ENCODE results near the gene KIAA0825. TPM values are rescaled to one million over a fixed set of nuclear protein-coding genes. Genes with fewer than 3 reads are reported as not detected.
"Not testable (repeated sequence)": the region's sequence is repeated elsewhere in the genome, so short reads cannot be mapped to it uniquely, and the experiment has no call there.

The KIAA0825 gene
- total RNA-seq, 1 donor from 2014 or later = 0.28 TPM

DNA sequence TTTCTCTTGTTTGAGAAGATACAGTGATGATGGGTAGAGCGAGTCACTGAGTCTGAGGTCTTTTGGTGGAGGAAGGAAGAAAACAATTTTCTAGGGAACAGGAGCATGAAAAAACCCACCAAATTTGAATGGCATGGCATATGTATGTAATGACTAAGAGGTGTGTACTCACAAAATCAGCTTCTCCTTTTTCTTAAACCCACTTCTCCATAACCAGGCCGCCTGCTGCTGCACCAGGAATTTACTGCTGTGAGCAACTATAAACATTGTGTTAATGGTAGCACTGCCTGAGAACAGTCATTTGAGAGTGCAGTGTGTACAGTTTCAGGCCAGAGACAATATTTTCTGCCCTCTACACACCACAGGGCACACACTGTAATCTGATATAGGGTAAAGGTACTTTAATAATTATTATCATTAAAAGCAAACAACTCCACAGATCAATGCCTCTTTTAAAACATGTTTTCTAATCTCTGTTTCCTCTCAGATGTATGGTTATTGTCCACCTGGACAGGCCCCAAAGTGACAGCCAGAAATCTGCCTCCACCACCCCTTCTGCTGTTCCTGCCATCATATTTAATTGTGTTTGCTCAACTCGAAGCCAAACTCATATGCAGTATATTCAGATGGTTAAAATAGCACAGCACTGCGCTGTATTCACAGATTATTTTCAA lies 241.6 kb downstream of the KIAA0825 start:
- Mint-ChIP-seq H3K27ac (no peak overlapping the region), H3K9me3 (peaks cover 6% of the 10 kb centered on the region), H3K36me3 (ENCODE audit: low read depth) (no peaks in the 10 kb centered on the region), H3K27me3 (no peaks in the 10 kb centered on the region), H3K4me1 (no peaks in the 10 kb centered on the region), H3K4me3 (no peak overlapping the region)
- no peak for DNase-seq
- intact Hi-C loops (cut with micrococcal nuclease) = no loop called here

- no peak overlapping the region for H3K27ac Mint-ChIP-seq
- H3K4me3 Mint-ChIP-seq = no peak overlapping the region
- no peaks in the 10 kb centered on the region for H3K27me3 Mint-ChIP-seq
Measured at GRCh38 chr5:94375801-94376200, 242.6 kb downstream of the KIAA0825 start.

GRCh38 chr5:94374336-94374735 lies 244.1 kb downstream of the KIAA0825 start:
- H3K4me1 Mint-ChIP-seq = no peaks in the 10 kb centered on the region
- H3K27ac Mint-ChIP-seq = no peak overlapping the region

More at GRCh38 chr5:94375801-94376200, 242.6 kb downstream of the KIAA0825 start:
- Mint-ChIP-seq H3K4me1 (no peaks in the 10 kb centered on the region), H3K9me3 (peaks cover 4% of the 10 kb centered on the region), H3K36me3 (ENCODE audit: low read depth) (no peaks in the 10 kb centered on the region)
- intact Hi-C loops (cut with micrococcal nuclease) = no loop called here
- DNase-seq = no peak

DNA sequence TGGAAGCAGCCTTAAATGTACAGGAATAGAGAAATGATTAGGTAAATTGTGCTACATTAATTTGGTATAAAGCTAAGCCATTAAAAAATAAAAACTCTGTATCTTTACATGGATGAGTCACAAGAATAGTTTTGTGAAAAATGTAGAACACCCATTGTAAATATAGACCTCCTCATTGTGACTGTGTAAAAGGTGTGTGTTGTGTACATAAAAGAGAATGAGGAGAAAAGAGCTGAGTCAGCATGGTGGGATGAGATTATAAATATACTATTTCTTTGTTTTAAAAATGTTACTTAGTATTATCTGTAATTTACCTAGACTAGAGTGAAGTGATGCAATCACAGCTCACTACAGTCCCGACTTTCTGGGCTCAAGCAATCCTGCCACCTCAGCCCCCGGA lies 250.5 kb downstream of the KIAA0825 start:
- Mint-ChIP-seq H3K36me3 (ENCODE audit: low read depth) (no peaks in the 10 kb centered on the region), H3K9me3 (no peaks in the 10 kb centered on the region), H3K4me1 (no peaks in the 10 kb centered on the region), H3K4me3 (no peak overlapping the region), H3K27ac (no peak overlapping the region), H3K27me3 (no peaks in the 10 kb centered on the region)
- intact Hi-C loops (cut with micrococcal nuclease) = no loop called here
- DNase-seq = no peak

More at GRCh38 chr5:94374336-94374735, 244.1 kb downstream of the KIAA0825 start:
- H3K4me3 Mint-ChIP-seq = no peak overlapping the region
- H3K36me3 Mint-ChIP-seq (ENCODE audit: low read depth) = no peaks in the 10 kb centered on the region
- no peak for DNase-seq
- intact Hi-C loops (cut with micrococcal nuclease) = no loop called here
- no peaks in the 10 kb centered on the region for H3K9me3 Mint-ChIP-seq
- no peaks in the 10 kb centered on the region for H3K27me3 Mint-ChIP-seq

DNA sequence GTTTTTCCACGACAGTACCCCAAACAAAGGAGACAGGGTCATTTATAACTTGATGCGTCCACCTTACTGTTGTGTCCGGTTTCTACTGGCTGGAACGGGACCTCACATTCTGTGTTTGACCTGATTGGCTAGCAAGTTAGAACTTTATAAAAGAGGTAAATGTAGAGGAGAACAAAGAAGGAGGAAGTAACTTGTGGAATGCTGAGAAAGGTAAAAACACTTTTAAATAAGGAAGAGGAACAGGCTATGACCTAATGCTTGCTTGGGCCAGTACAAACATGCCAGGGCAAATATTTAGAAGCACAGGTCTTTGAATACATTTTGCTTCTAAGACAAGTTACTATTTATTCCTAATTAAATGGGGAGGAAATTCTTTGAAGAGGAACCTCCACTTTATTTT lies 251.6 kb downstream of the KIAA0825 start:
- H3K4me1 Mint-ChIP-seq = no peaks in the 10 kb centered on the region
- H3K36me3 Mint-ChIP-seq (ENCODE audit: low read depth) = no peaks in the 10 kb centered on the region
- no peak for DNase-seq
- no peaks in the 10 kb centered on the region for H3K9me3 Mint-ChIP-seq
- intact Hi-C loops (cut with micrococcal nuclease) = no loop called here
- H3K27ac Mint-ChIP-seq = no peak overlapping the region
- no peaks in the 10 kb centered on the region for H3K27me3 Mint-ChIP-seq
- H3K4me3 Mint-ChIP-seq = no peak overlapping the region

- intact Hi-C loops (cut with micrococcal nuclease) = no loop called here
- Mint-ChIP-seq H3K27me3 (no peaks in the 10 kb centered on the region), H3K9me3 (no peaks in the 10 kb centered on the region), H3K27ac (no peak overlapping the region), H3K4me3 (no peak overlapping the region), H3K36me3 (ENCODE audit: low read depth) (no peaks in the 10 kb centered on the region), H3K4me1 (no peaks in the 10 kb centered on the region)
- no peak for DNase-seq
Measured at GRCh38 chr5:94362857-94363256, 255.5 kb downstream of the KIAA0825 start.

GRCh38 chr5:94361832-94362796 lies 256.3 kb downstream of the KIAA0825 start:
- intact Hi-C loops (cut with micrococcal nuclease) = no loop called here
- Mint-ChIP-seq H3K9me3 (no peaks in the 10 kb centered on the region), H3K27ac (no peak overlapping the region), H3K4me1 (no peaks in the 10 kb centered on the region), H3K27me3 (no peaks in the 10 kb centered on the region), H3K4me3 (no peak overlapping the region), H3K36me3 (ENCODE audit: low read depth) (no peaks in the 10 kb centered on the region)
- DNase-seq = no peak

GRCh38 chr5:94361161-94361560 lies 257.2 kb downstream of the KIAA0825 start:
- intact Hi-C loops (cut with micrococcal nuclease) = no loop called here
- Mint-ChIP-seq H3K4me1 (no peaks in the 10 kb centered on the region), H3K9me3 (no peaks in the 10 kb centered on the region), H3K27ac (no peak overlapping the region), H3K27me3 (no peaks in the 10 kb centered on the region), H3K4me3 (no peak overlapping the region), H3K36me3 (ENCODE audit: low read depth) (no peaks in the 10 kb centered on the region)
- DNase-seq = no peak

GRCh38 chr5:94360382-94361130 lies 257.8 kb downstream of the KIAA0825 start:
- H3K9me3 Mint-ChIP-seq = no peaks in the 10 kb centered on the region
- no peak for DNase-seq
- H3K27ac Mint-ChIP-seq = no peak overlapping the region
- H3K4me1 Mint-ChIP-seq = no peaks in the 10 kb centered on the region
- intact Hi-C loops (cut with micrococcal nuclease) = no loop called here
- no peaks in the 10 kb centered on the region for H3K36me3 Mint-ChIP-seq (ENCODE audit: low read depth)
- no peak overlapping the region for H3K4me3 Mint-ChIP-seq
- no peaks in the 10 kb centered on the region for H3K27me3 Mint-ChIP-seq

DNA sequence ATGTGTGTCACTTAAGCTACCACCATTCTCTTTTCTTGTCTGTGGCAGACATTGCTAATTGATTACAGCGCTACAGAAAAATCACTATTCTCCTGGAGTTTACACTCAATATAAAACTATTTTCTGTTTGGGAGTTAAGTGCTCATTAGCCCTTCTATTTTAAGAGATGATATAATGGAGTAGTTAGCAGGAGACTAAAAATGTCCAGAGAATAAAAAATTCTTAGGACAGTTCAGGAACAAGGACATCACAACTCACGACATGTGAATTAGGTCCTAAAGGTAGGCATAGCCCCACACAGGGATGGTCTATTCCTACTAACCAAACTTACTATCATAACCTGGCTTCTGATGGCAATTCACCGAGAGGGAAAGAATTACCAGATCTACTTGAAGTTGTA lies 258.5 kb downstream of the KIAA0825 start:
- Mint-ChIP-seq H3K9me3 (no peaks in the 10 kb centered on the region), H3K27ac (no peak overlapping the region), H3K4me3 (no peak overlapping the region), H3K36me3 (ENCODE audit: low read depth) (no peaks in the 10 kb centered on the region), H3K27me3 (no peaks in the 10 kb centered on the region), H3K4me1 (no peaks in the 10 kb centered on the region)
- DNase-seq = no peak
- intact Hi-C loops (cut with micrococcal nuclease) = no loop called here

DNA sequence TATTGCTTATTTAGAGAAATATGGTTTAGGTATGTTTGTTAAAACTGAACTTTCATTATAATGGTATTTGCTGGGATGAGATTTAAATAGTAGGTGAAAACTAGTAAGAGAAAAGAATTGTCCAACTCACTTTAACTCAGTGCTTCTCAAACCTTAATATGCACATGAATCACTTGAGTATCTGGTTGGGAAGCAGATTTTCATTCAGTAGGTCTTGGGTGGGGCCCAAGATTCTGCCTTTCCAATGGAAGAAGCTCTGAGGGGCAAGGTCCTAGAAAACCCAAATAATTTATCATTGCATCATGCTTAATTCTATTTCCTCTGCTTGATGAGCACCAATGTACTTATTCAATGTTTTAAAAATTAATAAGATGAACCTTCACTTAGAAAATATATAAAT lies 262.6 kb downstream of the KIAA0825 start:
- no peak for DNase-seq
- intact Hi-C loops (cut with micrococcal nuclease) = no loop called here
- H3K27me3 Mint-ChIP-seq = no peaks in the 10 kb centered on the region
- H3K4me1 Mint-ChIP-seq = no peaks in the 10 kb centered on the region
- H3K36me3 Mint-ChIP-seq (ENCODE audit: low read depth) = no peaks in the 10 kb centered on the region
- no peak overlapping the region for H3K4me3 Mint-ChIP-seq
- no peak overlapping the region for H3K27ac Mint-ChIP-seq
- H3K9me3 Mint-ChIP-seq = no peaks in the 10 kb centered on the region

DNA sequence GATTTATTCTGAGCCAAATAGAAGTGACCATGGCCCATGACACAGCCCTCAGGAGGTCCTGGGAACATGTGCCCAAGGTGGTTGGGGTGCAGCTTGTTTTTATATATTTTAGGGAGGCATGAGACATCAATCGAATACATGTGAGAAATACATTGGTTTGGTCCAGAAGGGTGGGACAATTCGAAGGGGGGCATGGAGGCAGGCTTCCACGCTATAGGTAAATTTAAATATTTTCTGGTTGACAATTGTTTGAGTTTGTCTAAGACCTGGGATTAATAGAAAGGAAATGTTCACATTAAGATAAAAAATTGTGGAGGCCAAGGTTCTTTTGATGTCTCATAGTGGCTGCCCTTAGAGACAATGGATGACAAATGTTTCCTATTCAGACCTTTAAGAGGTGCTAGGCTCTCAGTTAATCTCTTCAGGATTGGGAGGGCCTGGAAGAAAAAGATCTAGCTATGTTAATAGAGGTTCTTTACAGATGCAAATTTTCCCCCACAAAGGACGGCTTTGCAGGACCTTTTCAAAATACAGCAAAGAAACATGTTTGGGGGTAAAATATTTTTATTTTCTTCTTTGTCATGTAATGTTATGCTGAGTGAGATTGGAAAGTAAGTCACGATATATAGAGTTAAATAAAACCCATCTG lies 263.4 kb downstream of the KIAA0825 start:
- intact Hi-C loops (cut with micrococcal nuclease); H3K4me3 Mint-ChIP-seq; H3K4me1 Mint-ChIP-seq; DNase-seq; H3K9me3 Mint-ChIP-seq; H3K27ac Mint-ChIP-seq; H3K27me3 Mint-ChIP-seq; H3K36me3 Mint-ChIP-seq (ENCODE audit: low read depth): not testable (repeated sequence)

GRCh38 chr5:94353605-94354004 lies 264.8 kb downstream of the KIAA0825 start:
- Mint-ChIP-seq H3K27ac (no peak overlapping the region), H3K27me3 (no peaks in the 10 kb centered on the region), H3K36me3 (ENCODE audit: low read depth) (no peaks in the 10 kb centered on the region), H3K4me1 (no peaks in the 10 kb centered on the region), H3K9me3 (no peaks in the 10 kb centered on the region), H3K4me3 (no peak overlapping the region)
- intact Hi-C loops (cut with micrococcal nuclease) = no loop called here
- DNase-seq = no peak
